ENCODE measurements around the gene NMT1.
"Not testable (repeated sequence)": the region's sequence is repeated elsewhere in the genome, so short reads cannot be mapped to it uniquely, and the experiment has no call there.

Gene NMT1

DNA sequence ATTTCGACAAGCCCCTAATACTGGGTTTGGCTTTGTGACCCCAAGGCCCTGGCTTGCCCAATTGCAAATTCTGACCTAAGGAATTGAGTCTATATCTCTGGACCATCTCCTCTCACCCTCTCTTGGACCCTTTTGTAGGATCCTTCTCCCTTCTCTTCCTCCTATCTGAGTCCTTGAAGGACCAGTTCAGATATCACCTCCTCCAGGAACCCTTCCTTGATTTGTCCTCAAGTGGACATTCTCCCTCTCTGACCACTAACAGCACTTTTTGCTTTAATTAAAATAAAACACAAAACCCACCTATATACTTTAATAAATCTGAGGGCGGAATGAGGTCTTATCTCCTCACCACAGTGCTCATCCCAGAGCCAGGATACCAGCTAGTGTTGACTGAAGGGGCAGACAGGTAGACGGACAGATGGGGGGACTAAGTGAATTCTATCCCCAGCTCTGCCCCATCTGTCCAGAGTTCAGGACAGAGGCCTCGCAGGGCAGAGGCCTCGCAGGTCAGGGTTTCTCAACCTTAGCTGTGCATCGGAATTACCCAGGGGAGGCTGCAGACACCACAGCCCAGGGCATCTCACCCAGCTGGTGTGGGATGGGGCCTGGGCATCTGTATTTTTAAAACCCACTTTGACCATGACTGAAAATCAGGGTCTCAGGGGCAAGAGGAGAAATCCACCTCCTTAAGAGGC, 62.1 kb downstream of the NMT1 start:
- H3K79me2 ChIP-seq (ENCODE audit: low read length), result no peaks in the 10 kb centered on the region
- TF ChIP-seq EZH2 (optimal IDR thresholded peaks at IDR 0.05; ENCODE audit: low read depth, low read length) (no peak), EZH2phosphoT487 (IDR thresholded peaks at IDR 0.05; ENCODE audit: low read length) (no peak)
- TF ChIP-seq, protein P1, sequence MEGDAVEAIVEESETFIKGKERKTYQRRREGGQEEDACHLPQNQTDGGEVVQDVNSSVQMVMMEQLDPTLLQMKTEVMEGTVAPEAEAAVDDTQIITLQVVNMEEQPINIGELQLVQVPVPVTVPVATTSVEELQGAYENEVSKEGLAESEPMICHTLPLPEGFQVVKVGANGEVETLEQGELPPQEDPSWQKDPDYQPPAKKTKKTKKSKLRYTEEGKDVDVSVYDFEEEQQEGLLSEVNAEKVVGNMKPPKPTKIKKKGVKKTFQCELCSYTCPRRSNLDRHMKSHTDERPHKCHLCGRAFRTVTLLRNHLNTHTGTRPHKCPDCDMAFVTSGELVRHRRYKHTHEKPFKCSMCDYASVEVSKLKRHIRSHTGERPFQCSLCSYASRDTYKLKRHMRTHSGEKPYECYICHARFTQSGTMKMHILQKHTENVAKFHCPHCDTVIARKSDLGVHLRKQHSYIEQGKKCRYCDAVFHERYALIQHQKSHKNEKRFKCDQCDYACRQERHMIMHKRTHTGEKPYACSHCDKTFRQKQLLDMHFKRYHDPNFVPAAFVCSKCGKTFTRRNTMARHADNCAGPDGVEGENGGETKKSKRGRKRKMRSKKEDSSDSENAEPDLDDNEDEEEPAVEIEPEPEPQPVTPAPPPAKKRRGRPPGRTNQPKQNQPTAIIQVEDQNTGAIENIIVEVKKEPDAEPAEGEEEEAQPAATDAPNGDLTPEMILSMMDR (IDR thresholded peaks at IDR 0.05; ENCODE audit: low read length), result no peak
- no peaks in the 10 kb centered on the region for H3K4me1 ChIP-seq (ENCODE audit: low read length)
- no peak overlapping the region for H3K9ac ChIP-seq (ENCODE audit: low read length)
- H3F3A ChIP-seq (ENCODE audit: insufficient read depth, low read length), result no peaks in the 10 kb centered on the region
- H2AFZ ChIP-seq (ENCODE audit: low read length), result no peak overlapping the region
- no peaks in the 10 kb centered on the region for H3K9me3 ChIP-seq (replicated peaks; ENCODE audit: insufficient read depth, low read length)
- DNase-seq, result no peak
- no peak overlapping the region for H3K4me2 ChIP-seq (ENCODE audit: low read depth, low read length)
- H3K36me3 ChIP-seq (replicated peaks; ENCODE audit: insufficient read depth, low read length), result no peaks in the 10 kb centered on the region
- H3K27ac ChIP-seq (ENCODE audit: low read length), result no peak overlapping the region
- no peak overlapping the region for H3K4me3 ChIP-seq (ENCODE audit: low read length)
- 0 out of 2 replicates have a peak, but pooled peaks cover 6% of the 10 kb centered on the region for H3K27me3 ChIP-seq (replicated peaks; ENCODE audit: insufficient read depth, low read length)
- no peaks in the 10 kb centered on the region for H4K20me1 ChIP-seq (ENCODE audit: insufficient read depth, low read length)
- no peaks in the 10 kb centered on the region for H3K9me2 ChIP-seq (replicated peaks; ENCODE audit: insufficient read depth, low read length)

DNA sequence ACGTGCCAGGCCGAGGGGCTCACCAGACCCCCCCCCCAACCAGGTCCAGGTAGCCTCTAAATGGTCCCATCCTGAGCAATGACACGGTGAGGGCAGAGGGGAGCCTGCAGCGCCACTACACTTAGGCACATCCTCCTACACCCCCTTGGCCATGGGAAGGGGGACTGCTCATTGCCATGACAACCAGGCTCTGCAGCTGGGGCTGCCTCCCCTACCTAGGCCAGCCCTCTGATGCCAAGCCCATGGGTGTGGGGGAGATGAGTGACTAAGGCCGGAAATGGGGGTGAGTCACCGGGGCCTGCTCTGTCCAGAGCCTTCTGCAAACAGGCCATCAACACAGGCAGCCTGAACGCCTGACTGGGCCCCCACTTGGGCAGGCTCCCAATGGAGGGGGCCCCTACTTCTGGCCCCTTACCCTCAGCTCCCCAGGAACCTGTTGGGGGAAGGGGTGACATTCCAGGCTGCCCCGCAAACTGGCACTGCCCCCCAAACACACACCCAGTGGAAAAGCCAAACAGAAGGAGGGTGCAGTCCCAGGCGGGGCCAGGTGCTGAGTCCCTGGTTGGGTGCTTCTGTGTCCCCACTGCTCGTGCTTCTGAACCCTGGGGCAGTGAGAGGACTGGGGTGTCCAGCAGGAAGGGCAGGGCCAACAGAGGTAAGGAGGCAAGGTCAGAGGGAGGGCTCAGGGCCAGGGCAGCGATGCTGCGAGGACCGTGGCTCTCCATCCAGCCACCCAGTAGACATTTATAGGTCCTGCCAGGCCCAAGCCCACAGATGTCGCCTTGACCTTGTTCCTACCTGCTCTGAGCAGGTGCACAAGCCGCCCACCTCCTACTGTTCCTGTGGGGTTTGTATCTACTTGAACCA, 63.0 kb downstream of the NMT1 start:
- H3K4me2 ChIP-seq (ENCODE audit: low read depth, low read length), result no peak overlapping the region
- H3F3A ChIP-seq (ENCODE audit: insufficient read depth, low read length), result no peaks in the 10 kb centered on the region
- H3K9ac ChIP-seq (ENCODE audit: low read length), result no peak overlapping the region
- no peaks in the 10 kb centered on the region for H3K4me1 ChIP-seq (ENCODE audit: low read length)
- H3K79me2 ChIP-seq (ENCODE audit: low read length), result no peaks in the 10 kb centered on the region
- no peaks in the 10 kb centered on the region for H3K9me2 ChIP-seq (replicated peaks; ENCODE audit: insufficient read depth, low read length)
- TF ChIP-seq EZH2 (optimal IDR thresholded peaks at IDR 0.05; ENCODE audit: low read depth, low read length), result no peak
- TF ChIP-seq, protein P1 (IDR thresholded peaks at IDR 0.05; ENCODE audit: low read length), result no peak
- TF ChIP-seq EZH2phosphoT487 (IDR thresholded peaks at IDR 0.05; ENCODE audit: low read length), result no peak
- H4K20me1 ChIP-seq (ENCODE audit: insufficient read depth, low read length), result no peaks in the 10 kb centered on the region
- no peak for DNase-seq
- H3K27ac ChIP-seq (ENCODE audit: low read length), result no peak overlapping the region
- H2AFZ ChIP-seq (ENCODE audit: low read length), result no peak overlapping the region
- H3K4me3 ChIP-seq (ENCODE audit: low read length), result no peak overlapping the region
- H3K36me3 ChIP-seq (replicated peaks; ENCODE audit: insufficient read depth, low read length), result no peaks in the 10 kb centered on the region
- H3K9me3 ChIP-seq (replicated peaks; ENCODE audit: insufficient read depth, low read length), result no peaks in the 10 kb centered on the region
- H3K27me3 ChIP-seq (replicated peaks; ENCODE audit: insufficient read depth, low read length), result 0 out of 2 replicates have a peak, but pooled peaks cover 6% of the 10 kb centered on the region

DNA sequence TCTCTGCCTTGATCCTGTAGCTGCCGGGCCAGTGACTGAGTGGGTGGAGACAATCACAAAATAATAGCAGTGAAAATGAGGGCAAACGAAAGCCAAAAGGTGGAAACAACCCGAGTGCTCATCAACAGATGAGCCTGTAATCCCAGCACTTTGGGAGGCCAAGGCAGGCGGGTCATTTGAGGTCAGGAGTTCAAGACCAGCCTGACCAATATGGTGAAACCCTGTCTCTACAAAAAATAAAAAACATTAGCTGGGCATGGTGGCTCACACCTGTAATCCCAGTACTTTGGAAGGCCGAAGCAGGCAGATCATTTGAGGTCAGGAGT, 63.6 kb downstream of the NMT1 start:
- H3K27ac ChIP-seq (ENCODE audit: low read length); H2AFZ ChIP-seq (ENCODE audit: low read length); H3K4me1 ChIP-seq (ENCODE audit: low read length): not testable (repeated sequence)

DNA sequence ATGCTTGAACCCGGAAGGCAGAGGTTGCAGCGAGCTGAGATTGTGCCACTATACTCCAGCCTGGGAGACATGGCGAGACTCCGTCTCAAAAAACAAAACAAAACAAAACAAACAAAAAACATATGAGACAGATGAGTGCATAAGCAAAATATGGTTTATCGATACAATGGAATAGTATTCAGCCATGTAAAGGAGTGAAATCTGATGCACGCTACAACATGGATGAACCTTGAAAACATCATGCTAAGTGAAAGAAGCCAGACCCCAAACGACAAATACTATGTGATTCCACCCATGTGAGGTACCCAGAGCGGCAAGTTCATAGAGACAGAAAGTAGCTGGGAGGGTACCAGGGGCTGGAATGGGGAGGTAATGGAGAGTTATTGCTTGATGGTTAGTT, 64.4 kb downstream of the NMT1 start:
- TF ChIP-seq EZH2 (optimal IDR thresholded peaks at IDR 0.05; ENCODE audit: low read depth, low read length), result no peak
- TF ChIP-seq, protein P1 (IDR thresholded peaks at IDR 0.05; ENCODE audit: low read length), result no peak
- TF ChIP-seq EZH2phosphoT487 (IDR thresholded peaks at IDR 0.05; ENCODE audit: low read length), result no peak
- H3K79me2 ChIP-seq (ENCODE audit: low read length), result no peaks in the 10 kb centered on the region
- no peak overlapping the region for H3K27ac ChIP-seq (ENCODE audit: low read length)
- no peak overlapping the region for H3K9ac ChIP-seq (ENCODE audit: low read length)
- no peaks in the 10 kb centered on the region for H3K9me3 ChIP-seq (replicated peaks; ENCODE audit: insufficient read depth, low read length)
- H2AFZ ChIP-seq (ENCODE audit: low read length), result no peak overlapping the region
- no peaks in the 10 kb centered on the region for H4K20me1 ChIP-seq (ENCODE audit: insufficient read depth, low read length)
- no peaks in the 10 kb centered on the region for H3K9me2 ChIP-seq (replicated peaks; ENCODE audit: insufficient read depth, low read length)
- H3K4me2 ChIP-seq (ENCODE audit: low read depth, low read length), result no peak overlapping the region
- H3K4me3 ChIP-seq (ENCODE audit: low read length), result no peak overlapping the region
- H3F3A ChIP-seq (ENCODE audit: insufficient read depth, low read length), result no peaks in the 10 kb centered on the region
- no peaks in the 10 kb centered on the region for H3K4me1 ChIP-seq (ENCODE audit: low read length)
- H3K36me3 ChIP-seq (replicated peaks; ENCODE audit: insufficient read depth, low read length), result no peaks in the 10 kb centered on the region
- 0 out of 2 replicates have a peak, but pooled peaks cover 6% of the 10 kb centered on the region for H3K27me3 ChIP-seq (replicated peaks; ENCODE audit: insufficient read depth, low read length)
- DNase-seq, result no peak

More for the DNA sequence above, 63.6 kb downstream of the NMT1 start:
- H3K4me2 ChIP-seq (ENCODE audit: low read depth, low read length); H3K4me3 ChIP-seq (ENCODE audit: low read length); H3K27me3 ChIP-seq (replicated peaks; ENCODE audit: insufficient read depth, low read length); H4K20me1 ChIP-seq (ENCODE audit: insufficient read depth, low read length); DNase-seq; H3K79me2 ChIP-seq (ENCODE audit: low read length); H3K36me3 ChIP-seq (replicated peaks; ENCODE audit: insufficient read depth, low read length); H3F3A ChIP-seq (ENCODE audit: insufficient read depth, low read length); H3K9me3 ChIP-seq (replicated peaks; ENCODE audit: insufficient read depth, low read length); H3K9me2 ChIP-seq (replicated peaks; ENCODE audit: insufficient read depth, low read length); H3K9ac ChIP-seq (ENCODE audit: low read length): not testable (repeated sequence)

Data from MM.1S (cell line).